ENCODE results near the gene P2RX5.

- TF ChIP-seq FOXK2 (IDR thresholded peaks at IDR 0.05) (no peak), SUZ12 (IDR thresholded peaks at IDR 0.05) (no peak), BHLHE40 (IDR thresholded peaks at IDR 0.05; ENCODE audit: borderline replicate concordance) (no peak)
Observed at GRCh38 chr17:3669085-3669347, 26.9 kb downstream of the P2RX5 start.

Data from HEK293T (cell line).